NCI-H2029 (cell line): ENCODE data around the gene PRDX1.
A peak's percentile ranks its signal among the peaks of the same experiment; 100 is the strongest.
"Not testable (repeated sequence)": the region's sequence is repeated elsewhere in the genome, so short reads cannot be mapped to it uniquely, and the experiment has no call there.

Experiments
- DNase-seq: peaks from one replicate; lab custom pipeline; 2025; lab: John Stamatoyannopoulos, UW

Gene PRDX1

GRCh38 chr1:45535988-45536766 lies 14.5 kb upstream of the PRDX1 start:
- DNase-seq = no peak

GRCh38 chr1:45531873-45532272 lies 10.2 kb upstream of the PRDX1 start:
- DNase-seq = no peak

- DNase-seq = no peak
These were observed 9.0 kb upstream of the PRDX1 start for GRCh38 chr1:45530632-45531135.

GRCh38 chr1:45526135-45526644 lies 4.5 kb upstream of the PRDX1 start:
- peak; percentile 32 for DNase-seq

- not testable (repeated sequence) for DNase-seq
These were observed 2.3 kb upstream of the PRDX1 start for GRCh38 chr1:45523975-45524374.

- DNase-seq = not testable (repeated sequence)
These were observed 1.8 kb upstream of the PRDX1 start for GRCh38 chr1:45523516-45523915.

- DNase-seq = no peak
These were observed 830 bp upstream of the PRDX1 start for GRCh38 chr1:45522324-45523104.

GRCh38 chr1:45519774-45520173 lies 1.9 kb downstream of the PRDX1 start:
- DNase-seq = not testable (repeated sequence)

- no peak for DNase-seq
These were observed 2.8 kb downstream of the PRDX1 start for GRCh38 chr1:45518910-45519309.

- not testable (repeated sequence) for DNase-seq
These were observed 3.3 kb downstream of the PRDX1 start for GRCh38 chr1:45518366-45518765.

- no peak for DNase-seq
These were observed 5.2 kb downstream of the PRDX1 start for GRCh38 chr1:45516465-45516864.

- DNase-seq = no peak
These were observed 5.6 kb downstream of the PRDX1 start for GRCh38 chr1:45516036-45516435.

- DNase-seq = not testable (repeated sequence)
These were observed 8.0 kb downstream of the PRDX1 start for GRCh38 chr1:45513532-45514260.

- DNase-seq = peak; percentile 76
These were observed 9.0 kb downstream of the PRDX1 start for GRCh38 chr1:45512641-45513054.

GRCh38 chr1:45510972-45511527 lies 10.6 kb downstream of the PRDX1 start:
- DNase-seq = no peak

GRCh38 chr1:45510036-45510971 lies 11.4 kb downstream of the PRDX1 start:
- DNase-seq = no peak

GRCh38 chr1:45508295-45509151 lies 13.2 kb downstream of the PRDX1 start:
- DNase-seq = no peak

GRCh38 chr1:45507893-45508292 lies 13.8 kb downstream of the PRDX1 start:
- DNase-seq = no peak

GRCh38 chr1:45507195-45507594 lies 14.5 kb downstream of the PRDX1 start:
- DNase-seq = no peak
